MM.1S (cell line): ENCODE data around the gene AFAP1.

Source experiments
- DNase-seq: peaks from one replicate; pipeline ENCODE4 v3.0.0-alpha.2; 2015
- H2AFZ ChIP-seq: fragments of 300-600 bp; sonication (generic); 2 replicates; pipeline ENCODE4 v1.6.0; 2016; ENCODE audit warnings: antibody characterized with exemption, low read length
- H3F3A ChIP-seq: fragments of 300-600 bp; sonication (generic); 2 replicates; pipeline ENCODE4 v1.6.1; 2016; ENCODE audit warnings: mild to moderate bottlenecking, antibody characterized with exemption, low read length, moderate library complexity, mixed read lengths; ENCODE audit not compliant: insufficient read depth
- H3K27ac ChIP-seq: fragments of 300-600 bp; sonication (generic); 2 replicates; pipeline ENCODE4 v1.5.1; 2016; ENCODE audit warnings: mild to moderate bottlenecking, low read length
- H3K27me3 ChIP-seq: fragments of 300-600 bp; sonication (generic); replicated peaks from 2 replicates; pipeline ENCODE4 v1.6.0; 2016; ENCODE audit warnings: low read length; ENCODE audit not compliant: insufficient read depth
- H3K36me3 ChIP-seq: fragments of 300-600 bp; sonication (generic); replicated peaks from 2 replicates; pipeline ENCODE4 v1.6.1; 2016; ENCODE audit warnings: mild to moderate bottlenecking, low read length, mixed read lengths; ENCODE audit not compliant: insufficient read depth
- H3K4me1 ChIP-seq: fragments of 300-600 bp; sonication (generic); 2 replicates; pipeline ENCODE4 v1.6.1; 2016; ENCODE audit warnings: low read length, mixed read lengths
- H3K4me2 ChIP-seq: fragments of 300-600 bp; sonication (generic); 2 replicates; pipeline ENCODE4 v1.6.0; 2016; ENCODE audit warnings: low read depth, low read length
- H3K4me3 ChIP-seq: fragments of 300-600 bp; sonication (generic); 2 replicates; pipeline ENCODE4 v1.5.1; 2016; ENCODE audit warnings: low read length, mixed read lengths
- H3K79me2 ChIP-seq: fragments of 300-600 bp; sonication (generic); 2 replicates; pipeline ENCODE4 v1.6.1; 2016; ENCODE audit warnings: mixed run types, low read length, mixed read lengths
- H3K9ac ChIP-seq: fragments of 300-600 bp; sonication (generic); 2 replicates; pipeline ENCODE4 v1.6.1; 2016; ENCODE audit warnings: low read length, mixed read lengths
- H3K9me2 ChIP-seq: fragments of 300-600 bp; sonication (generic); replicated peaks from 2 replicates; pipeline ENCODE4 v1.6.1; 2016; ENCODE audit warnings: mild to moderate bottlenecking, low read length, mixed read lengths; ENCODE audit not compliant: insufficient read depth
- H3K9me3 ChIP-seq: fragments of 300-600 bp; sonication (generic); replicated peaks from 2 replicates; pipeline ENCODE4 v1.6.1; 2016; ENCODE audit warnings: mild to moderate bottlenecking, low read length, mixed read lengths; ENCODE audit not compliant: insufficient read depth
- H4K20me1 ChIP-seq: fragments of 300-600 bp; sonication (generic); 2 replicates; pipeline ENCODE4 v1.6.1; 2016; ENCODE audit warnings: mild to moderate bottlenecking, low read length, moderate library complexity, mixed read lengths; ENCODE audit not compliant: insufficient read depth
- CTCF ChIP-seq: fragments of 300-600 bp; sonication (generic); IDR thresholded peaks from 2 replicates; pipeline ENCODE4 v1.5.1; 2016; ENCODE audit warnings: antibody characterized with exemption, low read length, mixed read lengths
- EZH2 ChIP-seq: fragments of 300-600 bp; sonication (generic); optimal IDR thresholded peaks from 2 replicates; pipeline ENCODE3; 2017; ENCODE audit warnings: low read depth, mild to moderate bottlenecking, antibody characterized with exemption, low read length, mixed read lengths
- EZH2phosphoT487 ChIP-seq: fragments of 300-600 bp; sonication (generic); IDR thresholded peaks from 2 replicates; pipeline ENCODE4 v1.6.1; 2018; ENCODE audit warnings: antibody characterized with exemption, low read length

Gene AFAP1

GRCh38 chr4:7907142-7907541 is 32.5 kb downstream of the AFAP1 start:
- Histone ChIP-seq H3K27ac (no peak overlapping the region), H3K9ac (no peak overlapping the region), H3K27me3 (peaks cover 97% of the 10 kb centered on the region), H3K9me2 (no peaks in the 10 kb centered on the region), H2AFZ (no peak overlapping the region), H3K4me1 (no peaks in the 10 kb centered on the region), H4K20me1 (no peaks in the 10 kb centered on the region), H3K9me3 (no peaks in the 10 kb centered on the region), H3K36me3 (no peaks in the 10 kb centered on the region), H3K79me2 (no peaks in the 10 kb centered on the region), H3K4me2 (no peak overlapping the region), H3K4me3 (no peak overlapping the region), H3F3A (no peaks in the 10 kb centered on the region)
- DNase-seq, result no peak
- no peak for TF ChIP-seq EZH2
- no peak for TF ChIP-seq CTCF
- TF ChIP-seq EZH2phosphoT487, result no peak

DNA sequence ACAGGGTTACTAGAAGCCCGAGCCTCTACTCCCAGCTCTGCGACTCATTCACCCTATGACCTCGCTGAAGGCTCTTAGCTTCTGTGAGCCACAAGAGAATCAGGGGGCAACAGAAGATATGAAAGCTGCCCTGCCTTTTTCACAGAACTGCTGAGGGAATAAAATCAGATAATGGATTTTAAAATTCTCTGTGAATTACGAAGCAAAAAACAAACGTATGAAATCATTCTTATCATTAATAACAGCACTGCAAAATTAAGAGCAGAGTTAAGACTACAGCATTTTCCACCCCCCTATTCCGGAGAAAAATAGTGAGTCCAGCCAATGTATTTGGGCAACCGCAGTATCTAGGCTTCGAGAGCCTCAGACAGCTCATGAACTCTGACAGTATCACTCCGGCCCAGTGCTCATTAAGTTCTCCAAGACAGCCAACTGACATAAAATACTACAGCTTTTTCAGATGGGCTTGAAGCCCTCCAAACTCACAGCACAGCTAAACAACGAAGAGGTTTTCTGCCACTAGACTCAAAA is 33.4 kb downstream of the AFAP1 start:
- H3K9me3 ChIP-seq, result no peaks in the 10 kb centered on the region
- peaks cover 97% of the 10 kb centered on the region for H3K27me3 ChIP-seq
- no peak overlapping the region for H2AFZ ChIP-seq
- no peak overlapping the region for H3K4me2 ChIP-seq
- no peaks in the 10 kb centered on the region for H3K79me2 ChIP-seq
- no peaks in the 10 kb centered on the region for H4K20me1 ChIP-seq
- no peaks in the 10 kb centered on the region for H3K36me3 ChIP-seq
- TF ChIP-seq EZH2 (no peak), EZH2phosphoT487 (no peak), CTCF (no peak)
- H3K4me1 ChIP-seq, result no peaks in the 10 kb centered on the region
- H3K4me3 ChIP-seq, result no peak overlapping the region
- H3K9ac ChIP-seq, result no peak overlapping the region
- H3F3A ChIP-seq, result no peaks in the 10 kb centered on the region
- H3K27ac ChIP-seq, result no peak overlapping the region
- no peaks in the 10 kb centered on the region for H3K9me2 ChIP-seq
- DNase-seq, result no peak

GRCh38 chr4:7904952-7905915 is 34.4 kb downstream of the AFAP1 start:
- H3K27me3 ChIP-seq, result peaks cover 97% of the 10 kb centered on the region
- no peaks in the 10 kb centered on the region for H3K79me2 ChIP-seq
- H3K4me2 ChIP-seq, result no peak overlapping the region
- DNase-seq, result no peak
- H3K36me3 ChIP-seq, result no peaks in the 10 kb centered on the region
- H3F3A ChIP-seq, result no peaks in the 10 kb centered on the region
- no peaks in the 10 kb centered on the region for H3K4me1 ChIP-seq
- H3K27ac ChIP-seq, result no peak overlapping the region
- H4K20me1 ChIP-seq, result no peaks in the 10 kb centered on the region
- H3K9ac ChIP-seq, result no peak overlapping the region
- no peak overlapping the region for H3K4me3 ChIP-seq
- no peak overlapping the region for H2AFZ ChIP-seq
- H3K9me2 ChIP-seq, result no peaks in the 10 kb centered on the region
- no peaks in the 10 kb centered on the region for H3K9me3 ChIP-seq
- TF ChIP-seq EZH2phosphoT487 (no peak), EZH2 (no peak), CTCF (no peak)
